IPS-15b (cell line): ENCODE results near the gene PPP1R1A.

Experiments
- H3K27me3 ChIP-seq: one replicate; pipeline ENCODE4 v1.6.1; 2013; ENCODE audit warnings: low read length; ENCODE audit not compliant: control insufficient read depth, insufficient read depth
- H3K36me3 ChIP-seq: one replicate; pipeline ENCODE4 v1.6.1; 2013; ENCODE audit warnings: low read length; ENCODE audit not compliant: control insufficient read depth, insufficient read depth
- H3K4me1 ChIP-seq: one replicate; pipeline ENCODE4 v1.6.1; 2013; ENCODE audit warnings: mild to moderate bottlenecking, low read length; ENCODE audit not compliant: control insufficient read depth, insufficient read depth
- H3K4me3 ChIP-seq: one replicate; pipeline ENCODE4 v1.5.1; 2013; ENCODE audit warnings: low read depth, low read length
- H3K9ac ChIP-seq: one replicate; pipeline ENCODE4 v1.6.1; 2013; ENCODE audit warnings: low read depth, mild to moderate bottlenecking, low read length
- H3K9me3 ChIP-seq: one replicate; pipeline ENCODE4 v1.6.1; 2013; ENCODE audit warnings: mild to moderate bottlenecking, low read length; ENCODE audit not compliant: control insufficient read depth, insufficient read depth

PPP1R1A gene

DNA sequence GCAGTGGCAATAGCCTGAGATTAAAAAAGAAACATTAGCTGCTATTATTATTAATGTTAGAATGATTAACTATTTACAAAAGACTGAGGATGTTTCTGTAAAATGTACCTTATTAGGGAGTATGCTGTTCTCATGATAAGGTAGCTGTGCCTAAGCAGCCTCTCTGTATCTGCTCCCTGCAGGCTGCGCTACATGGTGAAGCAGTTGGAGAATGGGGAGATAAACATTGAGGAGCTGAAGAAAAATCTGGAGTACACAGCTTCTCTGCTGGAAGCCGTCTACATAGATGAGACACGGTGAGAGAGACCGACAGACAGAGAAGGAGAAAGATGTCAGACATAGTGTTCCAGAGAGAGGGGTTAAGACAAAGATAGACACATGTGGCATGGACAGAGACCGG, 21.7 kb downstream of the PPP1R1A start:
- no peaks in the 10 kb centered on the region for H3K9me3 ChIP-seq
- H3K4me3 ChIP-seq = no peak overlapping the region
- H3K9ac ChIP-seq = no peak overlapping the region
- H3K36me3 ChIP-seq = no peaks in the 10 kb centered on the region
- H3K4me1 ChIP-seq = peaks cover 35% of the 10 kb centered on the region
- peaks cover 21% of the 10 kb centered on the region for H3K27me3 ChIP-seq

- Histone ChIP-seq H3K4me1 (peaks cover 32% of the 10 kb centered on the region), H3K27me3 (peaks cover 28% of the 10 kb centered on the region), H3K36me3 (no peaks in the 10 kb centered on the region), H3K4me3 (no peak overlapping the region), H3K9ac (no peak overlapping the region), H3K9me3 (no peaks in the 10 kb centered on the region)
Measured at GRCh38 chr12:54565986-54566544, 22.4 kb downstream of the PPP1R1A start.

DNA sequence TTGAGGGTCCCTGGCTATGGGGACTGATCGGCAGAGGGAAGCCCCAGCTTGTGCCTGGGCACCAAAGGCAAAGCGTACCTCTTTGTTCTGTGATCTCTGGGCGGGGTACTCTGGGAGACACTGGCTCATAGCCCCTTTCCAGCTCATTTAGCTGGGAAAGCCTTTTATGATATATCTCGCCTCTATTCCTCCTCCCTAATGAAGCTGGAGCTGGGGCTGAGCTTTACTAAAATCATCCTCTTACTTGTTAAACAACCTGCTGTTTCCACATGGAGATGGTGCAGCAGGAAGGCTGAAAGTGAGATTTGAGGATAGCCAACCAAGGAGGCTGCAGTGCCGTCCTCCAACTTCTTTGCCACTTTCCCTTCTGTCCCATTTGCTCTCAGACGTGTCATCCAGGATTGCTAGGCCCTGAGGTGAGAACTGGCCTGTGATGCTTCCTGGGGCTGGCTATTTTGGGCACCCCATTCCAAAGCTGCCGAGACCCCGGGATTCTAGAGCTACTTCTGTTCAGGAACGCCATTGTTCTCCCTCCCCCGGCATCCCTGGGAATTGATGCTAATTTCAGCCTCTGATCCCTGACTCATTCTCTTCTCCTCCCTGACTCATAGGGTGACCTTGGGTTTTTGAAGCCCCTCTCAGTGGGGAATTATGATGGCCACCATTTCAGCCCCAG, 23.0 kb downstream of the PPP1R1A start:
- Histone ChIP-seq H3K36me3 (no peaks in the 10 kb centered on the region), H3K27me3 (peaks cover 30% of the 10 kb centered on the region), H3K9ac (no peak overlapping the region), H3K4me3 (peak overlapping the region; percentile 38), H3K9me3 (no peaks in the 10 kb centered on the region), H3K4me1 (peaks cover 32% of the 10 kb centered on the region)

DNA sequence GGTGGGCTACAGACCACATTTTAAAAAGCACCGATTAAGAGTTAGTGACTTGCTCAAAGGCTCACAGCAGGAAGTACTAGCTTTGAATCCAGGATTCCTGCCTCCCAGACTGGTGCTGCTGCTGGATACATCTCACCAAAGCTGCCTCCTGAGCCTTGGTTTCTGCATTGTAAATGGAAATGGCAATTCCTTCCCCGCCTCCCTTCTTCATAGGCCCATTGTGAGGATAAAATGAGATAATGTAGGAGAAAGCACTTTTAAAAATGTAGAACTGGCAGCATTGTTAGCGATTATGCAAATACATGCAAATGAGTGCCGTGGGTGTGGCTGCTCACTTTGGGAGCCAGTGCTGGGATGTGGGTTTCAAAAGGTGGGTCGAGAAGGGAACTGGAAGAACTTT, 23.7 kb downstream of the PPP1R1A start:
- H3K4me1 ChIP-seq = peaks cover 32% of the 10 kb centered on the region
- H3K27me3 ChIP-seq = peaks cover 33% of the 10 kb centered on the region
- no peaks in the 10 kb centered on the region for H3K36me3 ChIP-seq
- no peaks in the 10 kb centered on the region for H3K9me3 ChIP-seq
- no peak overlapping the region for H3K9ac ChIP-seq
- peak overlapping the region; percentile 38 for H3K4me3 ChIP-seq

- no peaks in the 10 kb centered on the region for H3K36me3 ChIP-seq
- peaks cover 40% of the 10 kb centered on the region for H3K27me3 ChIP-seq
- H3K9me3 ChIP-seq = no peaks in the 10 kb centered on the region
- H3K9ac ChIP-seq = no peak overlapping the region
- no peak overlapping the region for H3K4me3 ChIP-seq
- H3K4me1 ChIP-seq = peaks cover 32% of the 10 kb centered on the region
Measured at GRCh38 chr12:54563787-54564186, 24.7 kb downstream of the PPP1R1A start.

- H3K4me3 ChIP-seq = no peak overlapping the region
- no peak overlapping the region for H3K9ac ChIP-seq
- peaks cover 46% of the 10 kb centered on the region for H3K27me3 ChIP-seq
- H3K36me3 ChIP-seq = no peaks in the 10 kb centered on the region
- no peaks in the 10 kb centered on the region for H3K9me3 ChIP-seq
- H3K4me1 ChIP-seq = peaks cover 32% of the 10 kb centered on the region
Measured at GRCh38 chr12:54562750-54563356, 25.6 kb downstream of the PPP1R1A start.

GRCh38 chr12:54561164-54561563, 27.3 kb downstream of the PPP1R1A start:
- H3K9me3 ChIP-seq = no peaks in the 10 kb centered on the region
- peaks cover 23% of the 10 kb centered on the region for H3K4me1 ChIP-seq
- H3K36me3 ChIP-seq = no peaks in the 10 kb centered on the region
- no peak overlapping the region for H3K9ac ChIP-seq
- H3K4me3 ChIP-seq = peak overlapping the region; percentile 68
- peaks cover 61% of the 10 kb centered on the region for H3K27me3 ChIP-seq

- peak overlapping the region; percentile 68 for H3K4me3 ChIP-seq
- H3K9ac ChIP-seq = no peak overlapping the region
- H3K9me3 ChIP-seq = no peaks in the 10 kb centered on the region
- H3K4me1 ChIP-seq = peaks cover 16% of the 10 kb centered on the region
- no peaks in the 10 kb centered on the region for H3K36me3 ChIP-seq
- H3K27me3 ChIP-seq = peaks cover 69% of the 10 kb centered on the region
Measured at GRCh38 chr12:54560374-54560858, 28.0 kb downstream of the PPP1R1A start.

DNA sequence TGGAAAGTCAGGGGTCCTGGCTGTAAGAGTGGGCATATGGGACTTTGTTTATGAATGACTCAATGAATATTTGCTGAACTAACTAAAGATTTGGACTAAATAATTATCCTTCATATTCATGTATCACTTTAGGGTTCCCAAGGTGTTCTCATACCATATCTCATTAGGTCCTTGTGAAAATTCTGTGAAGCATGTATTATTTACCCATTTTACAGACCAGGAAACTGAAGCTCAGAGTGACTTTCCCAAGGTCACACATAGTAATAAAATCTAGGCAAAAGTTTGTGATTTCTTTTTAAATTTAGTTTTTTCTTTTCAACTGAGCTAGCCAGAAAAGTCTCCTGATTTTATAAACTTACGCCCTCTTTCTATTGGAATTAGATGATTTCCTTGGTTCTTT, 29.7 kb downstream of the PPP1R1A start:
- H3K4me3 ChIP-seq = no peak overlapping the region
- peaks cover 84% of the 10 kb centered on the region for H3K27me3 ChIP-seq
- no peak overlapping the region for H3K9ac ChIP-seq
- H3K36me3 ChIP-seq = no peaks in the 10 kb centered on the region
- peaks cover 4% of the 10 kb centered on the region for H3K4me1 ChIP-seq
- H3K9me3 ChIP-seq = no peaks in the 10 kb centered on the region

DNA sequence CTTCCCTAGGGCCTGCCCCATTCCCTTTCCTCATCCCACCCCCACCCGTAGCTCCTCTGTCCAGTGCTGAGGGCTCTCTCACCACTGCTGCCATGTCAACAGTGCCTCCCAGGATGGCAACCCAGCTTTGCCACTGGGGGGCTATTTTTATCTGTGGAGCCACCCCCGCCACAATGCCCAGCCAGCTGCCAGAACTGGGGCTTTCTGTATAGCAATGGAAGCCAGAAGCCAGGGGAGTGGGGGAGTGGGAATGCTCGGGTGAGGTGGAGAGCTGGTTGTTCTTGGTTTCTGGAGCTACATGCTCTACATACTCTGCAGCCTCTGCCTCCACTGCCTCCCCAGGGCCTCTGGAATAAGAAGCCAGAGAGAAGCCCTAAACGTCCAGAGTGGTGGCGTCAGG, 30.1 kb downstream of the PPP1R1A start:
- no peak overlapping the region for H3K4me3 ChIP-seq
- peaks cover 84% of the 10 kb centered on the region for H3K27me3 ChIP-seq
- no peaks in the 10 kb centered on the region for H3K4me1 ChIP-seq

GRCh38 chr12:54555670-54556257, 32.7 kb downstream of the PPP1R1A start:
- Histone ChIP-seq H3K27me3 (peaks cover 85% of the 10 kb centered on the region), H3K9ac (no peak overlapping the region), H3K9me3 (no peaks in the 10 kb centered on the region), H3K36me3 (no peaks in the 10 kb centered on the region), H3K4me1 (no peaks in the 10 kb centered on the region), H3K4me3 (no peak overlapping the region)

More for the DNA sequence above, 30.1 kb downstream of the PPP1R1A start:
- Histone ChIP-seq H3K36me3 (no peaks in the 10 kb centered on the region), H3K9ac (no peak overlapping the region), H3K9me3 (no peaks in the 10 kb centered on the region)
